Ovary (tissue), 9 donors: ENCODE results near the gene CHN2. TPM values are rescaled to one million over a fixed set of nuclear protein-coding genes. Genes with fewer than 3 reads are reported as not detected.

Experiments used
- DNase-seq, 5 donors: peaks; one replicate each; pipeline ENCODE4 v3.0.0-alpha.2; 2019 to 2020
- H3K27ac ChIP-seq, 2 donors: fragments of 200-600 bp; one replicate each; pipeline versions ENCODE4 v1.5.1 to v1.8.0; 2019 to 2022
- H3K27me3 ChIP-seq: fragments of 200-600 bp; one replicate; pipeline ENCODE4 v1.8.0; 2022
- H3K36me3 ChIP-seq: fragments of 200-600 bp; sonication (generic); one replicate; pipeline ENCODE4 v1.5.1; 2019
- H3K4me1 ChIP-seq: one replicate; pipeline ENCODE4 v1.8.1; 2013; ENCODE audit warnings: mild to moderate bottlenecking, moderate library complexity; ENCODE audit not compliant: insufficient read depth
- H3K4me3 ChIP-seq: fragments of 200-600 bp; sonication (generic); one replicate; pipeline ENCODE4 v1.5.1; 2017
- H3K9me3 ChIP-seq, 2 donors: fragments of 200-600 bp in 1 of 2; sonication (generic) in 1 of 2; one replicate each; pipeline versions ENCODE4 v1.5.1 to v1.8.1; 2013 to 2019; ENCODE audit warnings: mild to moderate bottlenecking in 1 of 2, moderate library complexity in 1 of 2
- CTCF ChIP-seq, 3 donors: fragments of 450-650 bp in 2 of 3; fragments of 200-600 bp in 1 of 3; IDR thresholded peaks; one replicate each; pipeline versions ENCODE4 v1.5.1 to v1.8.0; 2016 to 2022; ENCODE audit warnings: antibody characterized with exemption in 3 of 3, mild to moderate bottlenecking in 1 of 3
- EP300 ChIP-seq: sonication (generic); formaldehyde crosslinking; IDR thresholded peaks from one replicate; pipeline ENCODE4 v1.6.1; 2017; ENCODE audit warnings: antibody characterized with exemption
- POLR2A ChIP-seq: fragments of 450-650 bp; IDR thresholded peaks from one replicate; pipeline ENCODE4 v1.6.1; 2017; ENCODE audit warnings: antibody characterized with exemption, mild to moderate bottlenecking, moderate library complexity
- WGBS, 3 donors: extraction: QIAGEN DNeasy Blood & Tissue Kit in 1 of 3; methylation state at CpG; one replicate each; pipeline versions ENCODE4 v1.1.5 to v1.1.7; 2013 to 2017; 5-methylcytosine and 5-hydroxymethylcytosine counted together
- intact Hi-C, 4 donors: fragments of 100-400 bp; cut with DNase I; formaldehyde crosslinking; loops; one replicate each; pipeline versions ENCODE4 v1.11.0 to v1.15.1; 2022 to 2023
- polyA plus RNA-seq, 2 donors: library from polyadenylated mRNA; stranded (reverse); fragments of 200-250 nt in 1 of 2; fragments of 350-450 nt in 1 of 2; fragmentation: Illumina TruSeq in 1 of 2; extraction: RNeasy Lipid Tissue Mini Kit (QIAGEN cat#74804) in 1 of 2; gene quantifications; one replicate each; pipeline ENCODE4 v1.2.3, GENCODE V29; 2013 to 2014
- total RNA-seq, 7 donors: library from RNA; depleted of rRNA in 2 of 7; stranded (reverse); fragments of >200 nt in 2 of 7; fragmentation: NEBNext Ultra II Directional in 3 of 7; extraction: Animal tissue kit (Norgen Biotek cat#: 25700) in 3 of 7; gene quantifications; one replicate each; pipeline versions ENCODE4 v1.1.0 to v1.2.4, GENCODE V29; 2016 to 2023
- donor health status: DM: no; HTN: no; CAD: no; lungs with moderate emphysema.
- donor health status: DM: no; HTN: no; CAD: no.
- donor health status: Bipolar disorder and iron deficiency.
- donor health status: DM: yes; HTN: yes; CAD: no.
- donor health status: DM: no; HTN: no; CAD: no.
- donor health status: DM: yes; HTN: yes; CAD: no.

The CHN2 gene
- total and polyA plus RNA-seq, 9 donors = 17.9 to 32.6 (median 22.3) TPM

- Histone ChIP-seq H3K27me3 (no peaks in the 10 kb centered on the region), H3K36me3 (no peaks in the 10 kb centered on the region), H3K27ac (no peak overlapping the region), H3K4me1 (peaks cover 2% of the 10 kb centered on the region), H3K9me3 (no peaks in the 10 kb centered on the region), H3K4me3 (no peak overlapping the region)
- TF ChIP-seq CTCF (IDR thresholded peaks at IDR 0.05) (no peak), POLR2A (no peak), EP300 (no peak)
- intact Hi-C loops = loop anchor here in 2 of 4 donors (10.0 kb wide), 3 partner anchors 147 to 273 kb away; no protein-coding TSS in a partner anchor
- no peak for DNase-seq
- 92 to 99% (median 96%) methylated on average over 3 of the region's 3 CpGs for WGBS, 3 donors
Measured at GRCh38 chr7:29197916-29198315, 3.3 kb downstream of the CHN2 start.

- intact Hi-C loops = loop anchor here in 2 of 4 donors (10.0 kb wide), 3 partner anchors 145 to 275 kb away; no protein-coding TSS in a partner anchor
- WGBS, 3 donors = 84 to 90% (median 87%) methylated on average over 3 of the region's 3 CpGs
- no peak overlapping the region for H3K4me3 ChIP-seq
- H3K4me1 ChIP-seq = no peaks in the 10 kb centered on the region
- no peaks in the 10 kb centered on the region for H3K27me3 ChIP-seq
- no peak overlapping the region for H3K27ac ChIP-seq
- no peak for TF ChIP-seq CTCF (IDR thresholded peaks at IDR 0.05)
- no peak for TF ChIP-seq POLR2A
- TF ChIP-seq EP300 = no peak
- no peaks in the 10 kb centered on the region for H3K36me3 ChIP-seq
- H3K9me3 ChIP-seq = no peaks in the 10 kb centered on the region
- DNase-seq = no peak
Measured at GRCh38 chr7:29199776-29200175, 5.2 kb downstream of the CHN2 start.

DNA sequence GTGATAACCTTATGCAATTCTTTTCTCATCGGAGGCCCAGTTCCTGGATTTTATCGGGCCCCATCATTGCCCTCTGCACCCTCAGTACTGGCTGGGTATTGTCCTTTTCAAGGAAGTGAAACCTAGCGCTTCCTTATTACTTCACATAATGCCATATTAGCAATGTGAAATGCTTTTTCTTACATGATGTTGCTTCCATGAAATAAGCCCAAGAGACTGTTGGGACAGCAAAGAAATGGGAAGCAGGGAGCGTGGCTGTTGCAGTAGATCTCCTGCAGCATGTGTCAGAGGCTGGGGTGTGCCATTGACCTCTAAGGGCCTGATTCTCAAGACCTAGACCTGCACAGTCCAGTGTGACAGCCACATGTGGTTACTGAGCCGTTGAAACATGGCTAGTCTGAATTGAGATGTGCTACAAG, 8.1 kb downstream of the CHN2 start:
- H3K27ac ChIP-seq = no peak overlapping the region
- TF ChIP-seq POLR2A (no peak), EP300 (no peak), CTCF (IDR thresholded peaks at IDR 0.05) (no peak)
- 91 to 95% (median 92%) methylated on average over 5 of the region's 5 CpGs for WGBS, 3 donors
- H3K4me1 ChIP-seq = no peaks in the 10 kb centered on the region
- no peak overlapping the region for H3K4me3 ChIP-seq
- H3K9me3 ChIP-seq = no peaks in the 10 kb centered on the region
- no peaks in the 10 kb centered on the region for H3K27me3 ChIP-seq
- intact Hi-C loops = no loop called here
- DNase-seq = no peak
- no peaks in the 10 kb centered on the region for H3K36me3 ChIP-seq

DNA sequence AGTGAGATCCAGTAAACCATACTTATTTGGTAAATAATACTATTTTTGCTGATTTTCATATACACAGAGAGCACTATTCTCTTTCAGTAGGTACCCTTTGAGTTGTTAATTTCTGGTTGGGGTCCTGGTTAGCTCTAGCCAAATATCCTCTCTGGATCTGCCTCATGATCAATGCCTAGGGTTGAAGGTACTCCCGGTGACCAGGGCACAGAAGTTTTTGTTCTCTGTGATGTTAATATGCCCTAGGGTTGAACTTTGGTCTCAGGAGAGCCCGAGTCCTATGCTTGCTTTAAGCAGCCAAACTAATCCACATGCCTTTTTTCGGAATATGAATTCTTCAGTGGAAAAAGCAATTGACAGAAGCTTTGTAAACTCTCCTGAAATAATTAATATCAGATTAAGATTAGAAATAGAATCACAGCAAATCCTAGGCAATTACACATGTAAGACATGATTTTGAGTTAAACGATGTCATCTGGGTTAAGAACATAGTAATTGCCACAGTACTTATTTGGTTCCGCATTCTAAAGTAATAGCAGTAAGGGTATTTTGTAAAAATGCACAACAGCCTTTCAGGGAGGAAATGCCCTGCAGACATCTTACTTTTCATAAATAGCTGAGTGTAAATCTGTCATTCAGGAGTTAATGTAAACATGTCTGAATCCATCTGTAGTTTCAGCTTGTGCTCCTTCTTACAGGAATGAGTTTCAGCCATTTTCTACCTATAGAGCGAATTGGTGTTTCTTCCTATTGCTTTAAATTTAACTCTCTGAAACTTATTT, 10.1 kb downstream of the CHN2 start:
- no peak for DNase-seq
- no peak overlapping the region for H3K27ac ChIP-seq
- H3K36me3 ChIP-seq = no peaks in the 10 kb centered on the region
- no peaks in the 10 kb centered on the region for H3K27me3 ChIP-seq
- H3K4me1 ChIP-seq = no peaks in the 10 kb centered on the region
- H3K4me3 ChIP-seq = no peak overlapping the region
- H3K9me3 ChIP-seq = no peaks in the 10 kb centered on the region
- intact Hi-C loops = no loop called here
- WGBS, 3 donors = 84 to 91% (median 89%) methylated on average over 6 of the region's 6 CpGs
- TF ChIP-seq POLR2A (no peak), EP300 (no peak), CTCF (IDR thresholded peaks at IDR 0.05) (no peak)
